PFSK-1 (cell line): Measurements from ENCODE around the gene SLCO2A1.

Experiments used
- POLR2AphosphoS5 ChIP-seq: IDR thresholded peaks from 2 replicates; pipeline ENCODE4 v1.6.1; 2012; ENCODE audit warnings: low read depth, mild to moderate bottlenecking, control low read depth, low read length, moderate library complexity
- TAF1 ChIP-seq: IDR thresholded peaks from 2 replicates; pipeline ENCODE4 v1.6.1; 2012; ENCODE audit warnings: low read length, control low read depth, borderline replicate concordance; ENCODE audit not compliant: insufficient read depth

DNA sequence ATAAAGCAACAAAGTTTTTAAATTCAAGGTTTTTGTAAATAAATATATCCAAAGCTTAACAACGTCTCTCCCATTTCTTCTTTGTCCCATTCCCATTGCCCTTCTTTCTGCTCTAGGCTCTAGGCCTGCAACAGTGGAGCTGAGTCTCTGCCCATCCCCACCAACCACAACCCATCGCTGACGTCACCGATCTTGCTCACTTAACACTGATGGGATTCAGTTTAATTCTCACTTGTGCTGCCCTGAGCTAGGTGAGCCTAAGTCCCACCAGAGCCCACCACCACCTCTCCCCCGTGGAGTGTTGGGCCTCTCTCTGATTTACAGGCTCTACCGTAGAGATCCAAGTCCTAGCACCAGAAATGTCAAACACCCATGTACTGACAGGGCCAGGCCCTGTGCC, 72.7 kb downstream of the SLCO2A1 start:
- TF ChIP-seq POLR2AphosphoS5 (no peak), TAF1 (no peak)
